T-helper 2 cell treated with Interferon-gamma antibody and Interleukin-4, amounts not matched to agents 5 μg/mL and 100 μg/mL, for 36 hours (primary cell): Measurements from ENCODE around the gene GLRX3.

Experiments used
- DNase-seq: peaks from one replicate; pipeline ENCODE4 v3.0.0; 2021; ENCODE audit warnings: low spot score
- H3K27ac Mint-ChIP-seq: one replicate; pipeline ENCODE4 v1.8.0; 2021; ENCODE audit warnings: mild to moderate bottlenecking, mixed read lengths
- H3K27me3 Mint-ChIP-seq: one replicate; pipeline ENCODE4 v1.8.0; 2021; ENCODE audit warnings: low read depth, mixed read lengths
- H3K36me3 Mint-ChIP-seq: one replicate; pipeline ENCODE4 v1.8.0; 2021; ENCODE audit warnings: low read depth, mixed read lengths
- H3K4me1 Mint-ChIP-seq: one replicate; pipeline ENCODE4 v1.8.0; 2021; ENCODE audit warnings: low read depth, mixed read lengths
- H3K4me3 Mint-ChIP-seq: one replicate; pipeline ENCODE4 v1.8.0; 2022; ENCODE audit warnings: mild to moderate bottlenecking, moderate library complexity, mixed read lengths
- H3K9me3 Mint-ChIP-seq: one replicate; pipeline ENCODE4 v1.8.0; 2021; ENCODE audit warnings: mixed read lengths

The GLRX3 gene

DNA sequence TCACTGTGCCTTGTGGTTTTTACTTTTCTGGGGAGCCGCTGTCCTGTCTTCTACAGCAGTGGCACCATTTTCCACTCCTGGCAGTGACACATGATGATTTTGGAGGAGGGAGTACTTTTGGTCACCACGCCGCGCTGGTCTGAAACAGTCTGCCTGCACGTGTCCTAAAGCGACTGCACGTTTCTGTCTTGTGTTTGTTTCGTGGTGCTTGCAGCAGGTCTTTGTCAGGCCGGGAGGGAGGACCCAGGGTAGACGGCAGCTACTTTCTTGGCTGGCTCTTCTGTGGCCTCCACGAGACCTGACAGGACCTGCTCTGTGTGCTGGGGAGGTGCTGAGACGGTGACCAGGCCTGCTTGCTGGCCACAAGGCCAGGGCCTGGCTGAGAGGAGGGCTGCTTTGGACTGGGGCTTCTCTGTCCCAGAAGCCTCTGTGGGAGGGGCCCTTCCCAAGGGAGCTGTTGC, 82.0 kb downstream of the GLRX3 start:
- Mint-ChIP-seq H3K36me3 (no peaks in the 10 kb centered on the region), H3K27me3 (no peaks in the 10 kb centered on the region), H3K27ac (no peak overlapping the region), H3K4me1 (no peaks in the 10 kb centered on the region), H3K9me3 (peaks cover 6% of the 10 kb centered on the region), H3K4me3 (no peak overlapping the region)
- DNase-seq: no peak

GRCh38 chr10:130218936-130219335, 82.7 kb downstream of the GLRX3 start:
- no peak overlapping the region for H3K4me3 Mint-ChIP-seq

DNA sequence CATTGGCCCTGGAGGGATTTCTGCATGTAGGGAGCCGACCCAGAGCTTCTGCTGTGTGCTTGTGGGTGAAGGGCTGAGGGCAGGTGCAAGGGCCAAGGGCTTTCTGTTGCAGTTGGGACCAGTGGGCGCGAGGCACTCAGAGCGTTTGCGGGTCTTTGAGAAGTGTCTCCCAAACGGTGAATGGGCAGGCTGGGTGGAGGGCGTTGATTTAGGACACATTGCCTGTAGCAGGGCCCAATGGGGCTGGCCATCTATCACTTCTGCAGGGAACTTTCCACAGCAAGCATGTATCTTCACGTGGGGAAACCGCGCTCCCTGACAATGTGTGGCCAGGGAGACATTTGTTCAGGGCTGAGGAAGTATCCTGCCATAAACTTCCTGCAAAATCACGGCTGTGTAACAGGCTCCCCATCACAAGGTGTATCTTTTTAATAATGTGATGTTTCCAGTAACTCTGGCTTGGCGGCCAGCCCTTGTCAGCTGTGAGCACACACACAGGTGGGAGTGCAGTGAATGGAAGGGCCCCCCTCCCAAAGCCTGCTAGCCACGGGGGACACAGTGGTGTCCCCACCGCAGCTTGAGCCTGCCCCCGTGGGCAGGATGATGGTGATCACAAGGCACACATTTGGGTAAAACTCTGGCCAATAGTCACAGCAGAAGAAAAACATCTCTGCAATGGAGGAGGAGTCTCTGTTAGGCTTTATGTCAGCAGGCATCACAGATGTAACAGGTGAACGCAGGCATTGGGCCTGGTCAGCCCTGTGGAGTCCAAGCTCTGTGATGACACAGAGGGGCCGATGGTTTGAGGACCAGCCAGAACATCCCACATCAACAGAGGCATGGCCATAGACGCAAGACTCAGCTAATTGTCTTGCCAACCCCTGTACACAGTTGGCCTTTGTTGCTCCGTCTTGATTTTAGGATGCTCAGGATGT, 84.3 kb downstream of the GLRX3 start:
- H3K4me1 Mint-ChIP-seq: no peaks in the 10 kb centered on the region
- no peak for DNase-seq
- peaks cover 6% of the 10 kb centered on the region for H3K9me3 Mint-ChIP-seq
- no peak overlapping the region for H3K27ac Mint-ChIP-seq
- no peaks in the 10 kb centered on the region for H3K27me3 Mint-ChIP-seq
- H3K36me3 Mint-ChIP-seq: no peaks in the 10 kb centered on the region
- no peak overlapping the region for H3K4me3 Mint-ChIP-seq

More at GRCh38 chr10:130218936-130219335, 82.7 kb downstream of the GLRX3 start:
- Mint-ChIP-seq H3K9me3 (peaks cover 6% of the 10 kb centered on the region), H3K27me3 (no peaks in the 10 kb centered on the region), H3K36me3 (no peaks in the 10 kb centered on the region), H3K4me1 (no peaks in the 10 kb centered on the region), H3K27ac (no peak overlapping the region)
- no peak for DNase-seq

- Mint-ChIP-seq H3K27me3 (no peaks in the 10 kb centered on the region), H3K4me3 (no peak overlapping the region), H3K9me3 (peaks cover 8% of the 10 kb centered on the region), H3K27ac (no peak overlapping the region), H3K4me1 (no peaks in the 10 kb centered on the region), H3K36me3 (no peaks in the 10 kb centered on the region)
- DNase-seq: no peak
Measured at GRCh38 chr10:130221456-130222375, 85.5 kb downstream of the GLRX3 start.

DNA sequence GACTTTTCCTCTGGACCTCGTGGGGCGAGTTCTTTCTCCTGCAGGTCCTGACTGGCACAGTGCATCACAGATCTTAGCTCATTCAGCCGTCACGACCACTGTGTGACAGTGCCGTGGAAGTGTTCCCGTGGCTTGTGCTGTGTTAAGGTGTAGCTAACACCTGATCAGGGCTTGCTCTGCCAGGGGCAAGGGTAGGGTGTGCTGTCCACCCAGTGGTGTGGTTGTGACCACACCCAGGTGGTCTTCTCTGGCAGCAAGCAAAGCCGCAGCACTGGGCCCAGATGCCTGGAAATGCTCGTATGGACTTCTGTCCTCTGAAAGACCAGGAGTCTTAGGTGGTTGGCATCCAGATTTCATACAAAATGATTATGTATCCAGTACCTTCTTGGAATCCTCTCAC, 86.2 kb downstream of the GLRX3 start:
- Mint-ChIP-seq H3K4me1 (no peaks in the 10 kb centered on the region), H3K27ac (no peak overlapping the region), H3K4me3 (no peak overlapping the region), H3K9me3 (peaks cover 12% of the 10 kb centered on the region), H3K27me3 (no peaks in the 10 kb centered on the region), H3K36me3 (no peaks in the 10 kb centered on the region)
- no peak for DNase-seq

GRCh38 chr10:130224228-130224627, 88.0 kb downstream of the GLRX3 start:
- no peak for DNase-seq
- no peak overlapping the region for H3K27ac Mint-ChIP-seq

DNA sequence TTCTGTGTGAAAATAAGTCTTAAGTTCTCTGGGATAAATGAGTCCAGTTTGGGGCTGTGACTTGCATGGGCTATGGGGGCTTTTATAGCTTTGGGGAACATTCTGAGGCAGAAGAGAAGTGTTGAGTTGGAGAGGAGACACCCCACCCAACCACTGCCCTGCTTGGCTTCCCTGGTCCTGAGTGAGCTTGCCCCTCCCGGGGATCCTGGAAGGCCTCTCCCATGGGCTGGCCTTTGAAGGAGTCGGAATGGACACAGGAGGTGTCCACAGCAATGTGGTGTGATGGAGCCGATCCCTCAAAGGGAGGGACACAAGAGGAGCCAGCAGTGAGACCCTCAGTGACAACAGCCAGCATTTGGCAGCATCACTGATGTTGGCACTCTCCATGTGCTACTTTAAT, 89.8 kb downstream of the GLRX3 start:
- Mint-ChIP-seq H3K4me1 (no peaks in the 10 kb centered on the region), H3K4me3 (no peak overlapping the region), H3K36me3 (no peaks in the 10 kb centered on the region), H3K9me3 (peaks cover 21% of the 10 kb centered on the region), H3K27me3 (no peaks in the 10 kb centered on the region), H3K27ac (no peak overlapping the region)
- no peak for DNase-seq

More at GRCh38 chr10:130224228-130224627, 88.0 kb downstream of the GLRX3 start:
- H3K4me1 Mint-ChIP-seq: no peaks in the 10 kb centered on the region
- H3K36me3 Mint-ChIP-seq: no peaks in the 10 kb centered on the region
- peaks cover 21% of the 10 kb centered on the region for H3K9me3 Mint-ChIP-seq
- no peak overlapping the region for H3K4me3 Mint-ChIP-seq
- no peaks in the 10 kb centered on the region for H3K27me3 Mint-ChIP-seq

DNA sequence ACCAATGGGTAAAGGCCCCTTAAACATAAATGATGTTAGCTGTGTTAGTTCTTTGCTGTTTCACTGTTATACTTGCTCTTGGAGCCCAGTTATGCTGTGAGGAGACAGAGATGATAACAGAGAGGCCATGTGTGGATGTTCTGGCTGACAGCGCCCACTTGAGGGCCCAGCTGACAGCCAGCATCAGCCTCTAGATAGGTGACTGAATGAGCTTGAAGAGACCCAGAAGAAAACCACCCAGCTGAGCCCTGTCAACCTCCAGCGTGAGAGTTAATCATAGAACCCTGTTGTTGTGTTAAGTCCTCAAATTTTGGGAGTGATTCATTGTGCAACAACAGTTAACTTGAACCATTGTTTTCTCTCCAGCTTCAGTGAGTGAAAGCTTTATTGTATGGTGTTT, 91.7 kb downstream of the GLRX3 start:
- H3K27me3 Mint-ChIP-seq: no peaks in the 10 kb centered on the region
- no peaks in the 10 kb centered on the region for H3K4me1 Mint-ChIP-seq
- no peak overlapping the region for H3K27ac Mint-ChIP-seq
- no peaks in the 10 kb centered on the region for H3K36me3 Mint-ChIP-seq
- H3K4me3 Mint-ChIP-seq: no peak overlapping the region
- peaks cover 21% of the 10 kb centered on the region for H3K9me3 Mint-ChIP-seq
- no peak for DNase-seq
